Activated CD8-positive, alpha-beta T cell treated with anti-CD3 and anti-CD28 coated beads for 36 hours (primary cell): ENCODE data around the gene NRG3. TPM values are rescaled to one million over a fixed set of nuclear protein-coding genes. Genes with fewer than 3 reads are reported as not detected.

ENCODE experiments used
- ATAC-seq: fragments of 200-7000 bp; cut with Tn5 transposase; one replicate; pipeline ENCODE4 v1.10.0; 2021; ENCODE audit warnings: mild to moderate bottlenecking, moderate library complexity
- CTCF ChIA-PET: fragments of 350-600 bp; sonication (Branson Sonifier 250); formaldehyde crosslinking; loops from one replicate; lab custom pipeline; 2021; ENCODE audit warnings: antibody characterized with exemption; lab: Charles Lee
- POLR2A ChIA-PET: fragments of 350-600 bp; sonication (Branson Sonifier 250); formaldehyde crosslinking; loops from one replicate; lab custom pipeline; 2021; ENCODE audit warnings: antibody characterized with exemption; lab: Charles Lee
- DNase-seq: peaks from one replicate; pipeline ENCODE4 v3.0.0-alpha.2; 2020
- H3K27ac Mint-ChIP-seq: one replicate; pipeline ENCODE4 v1.8.0; 2021; ENCODE audit warnings: mild to moderate bottlenecking, mixed read lengths
- H3K27me3 Mint-ChIP-seq: one replicate; pipeline ENCODE4 v1.8.0; 2021; ENCODE audit warnings: mixed read lengths
- H3K36me3 Mint-ChIP-seq: one replicate; pipeline ENCODE4 v1.8.0; 2021; ENCODE audit warnings: low read depth, mixed read lengths
- H3K4me1 Mint-ChIP-seq: one replicate; pipeline ENCODE4 v1.8.0; 2021; ENCODE audit warnings: low read depth, mixed read lengths
- H3K4me3 Mint-ChIP-seq: one replicate; pipeline ENCODE4 v1.8.0; 2021; ENCODE audit warnings: mild to moderate bottlenecking, moderate library complexity, mixed read lengths
- H3K9me3 Mint-ChIP-seq: one replicate; pipeline ENCODE4 v1.8.0; 2021; ENCODE audit warnings: mixed read lengths
- intact Hi-C: fragments of 100-400 bp; cut with micrococcal nuclease; formaldehyde crosslinking; loops from one replicate; pipeline ENCODE4 v1.10.0; 2022
- total RNA-seq, 2 experiments: library from RNA; stranded (reverse); gene quantifications; one replicate each; pipeline ENCODE4 v1.2.3, GENCODE V29; 2021
- TF ChIP-seq, protein P1 (sequence below): fragments of 200-600 bp; IDR thresholded peaks from one replicate; pipeline ENCODE4 v1.8.0; 2022; ENCODE audit warnings: antibody characterized with exemption, mild to moderate bottlenecking

NRG3 gene
- total RNA-seq, 2 experiments from 2014 or later: not detected

DNA sequence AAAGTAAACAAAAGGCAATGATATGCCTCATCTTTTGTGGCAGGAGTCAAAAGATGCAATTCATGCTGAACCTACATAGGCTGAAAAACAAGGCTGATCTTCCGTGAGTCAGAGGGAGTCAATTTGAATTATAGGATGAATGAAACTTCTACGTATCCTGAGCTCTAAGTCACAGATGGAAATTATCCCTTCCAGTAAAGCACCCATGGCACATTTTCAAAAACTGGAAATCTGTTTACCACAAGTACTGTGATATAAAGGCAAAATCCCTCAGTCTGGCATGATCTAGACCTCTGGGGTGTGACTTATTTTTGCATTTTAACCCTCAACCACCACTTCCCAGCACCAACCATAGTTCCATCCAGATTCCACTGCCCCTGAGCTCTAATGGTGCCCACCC lies 69.6 kb downstream of the NRG3 start:
- CTCF ChIA-PET: no interaction called here
- no peaks in the 10 kb centered on the region for H3K36me3 Mint-ChIP-seq
- no peak for ATAC-seq

GRCh38 chr10:81949283-81949682 lies 74.3 kb downstream of the NRG3 start:
- intact Hi-C loops: no loop called here
- POLR2A ChIA-PET: no interaction called here

More for the DNA sequence above, 69.6 kb downstream of the NRG3 start:
- POLR2A ChIA-PET: no interaction called here
- Mint-ChIP-seq H3K4me3 (no peak overlapping the region), H3K9me3 (no peaks in the 10 kb centered on the region), H3K4me1 (no peaks in the 10 kb centered on the region), H3K27ac (no peak overlapping the region), H3K27me3 (no peaks in the 10 kb centered on the region)
- DNase-seq: no peak
- TF ChIP-seq, protein P1, sequence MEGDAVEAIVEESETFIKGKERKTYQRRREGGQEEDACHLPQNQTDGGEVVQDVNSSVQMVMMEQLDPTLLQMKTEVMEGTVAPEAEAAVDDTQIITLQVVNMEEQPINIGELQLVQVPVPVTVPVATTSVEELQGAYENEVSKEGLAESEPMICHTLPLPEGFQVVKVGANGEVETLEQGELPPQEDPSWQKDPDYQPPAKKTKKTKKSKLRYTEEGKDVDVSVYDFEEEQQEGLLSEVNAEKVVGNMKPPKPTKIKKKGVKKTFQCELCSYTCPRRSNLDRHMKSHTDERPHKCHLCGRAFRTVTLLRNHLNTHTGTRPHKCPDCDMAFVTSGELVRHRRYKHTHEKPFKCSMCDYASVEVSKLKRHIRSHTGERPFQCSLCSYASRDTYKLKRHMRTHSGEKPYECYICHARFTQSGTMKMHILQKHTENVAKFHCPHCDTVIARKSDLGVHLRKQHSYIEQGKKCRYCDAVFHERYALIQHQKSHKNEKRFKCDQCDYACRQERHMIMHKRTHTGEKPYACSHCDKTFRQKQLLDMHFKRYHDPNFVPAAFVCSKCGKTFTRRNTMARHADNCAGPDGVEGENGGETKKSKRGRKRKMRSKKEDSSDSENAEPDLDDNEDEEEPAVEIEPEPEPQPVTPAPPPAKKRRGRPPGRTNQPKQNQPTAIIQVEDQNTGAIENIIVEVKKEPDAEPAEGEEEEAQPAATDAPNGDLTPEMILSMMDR: no peak
- intact Hi-C loops: no loop called here

DNA sequence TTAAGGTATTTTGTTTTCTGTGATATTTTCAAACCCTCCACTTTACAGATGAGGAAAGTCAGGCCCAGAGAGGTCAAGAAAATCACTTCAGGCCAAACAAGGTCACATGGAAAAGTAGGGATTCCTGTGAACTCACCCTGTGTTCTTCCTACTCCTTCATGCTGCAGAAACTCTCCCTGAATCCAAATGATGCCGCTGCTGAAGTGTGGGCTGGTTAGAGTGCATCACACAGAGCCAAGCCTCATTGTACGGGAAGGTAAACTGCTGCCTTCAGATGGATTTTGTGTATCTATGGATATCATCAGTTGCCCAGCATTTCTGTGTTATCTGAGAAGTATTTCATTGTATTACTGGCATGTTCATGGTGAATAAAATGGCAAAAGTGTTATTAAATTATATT lies 75.4 kb downstream of the NRG3 start:
- ATAC-seq: no peak
- intact Hi-C loops: no loop called here
- Mint-ChIP-seq H3K27me3 (no peaks in the 10 kb centered on the region), H3K27ac (no peak overlapping the region), H3K4me3 (no peak overlapping the region), H3K9me3 (peaks cover 1% of the 10 kb centered on the region), H3K4me1 (no peaks in the 10 kb centered on the region), H3K36me3 (no peaks in the 10 kb centered on the region)
- ChIA-PET CTCF (no interaction called here), POLR2A (no interaction called here)
- DNase-seq: no peak
- TF ChIP-seq, protein P1: no peak

More at GRCh38 chr10:81949283-81949682, 74.3 kb downstream of the NRG3 start:
- H3K4me1 Mint-ChIP-seq: no peaks in the 10 kb centered on the region
- CTCF ChIA-PET: no interaction called here
- no peaks in the 10 kb centered on the region for H3K36me3 Mint-ChIP-seq
- DNase-seq (no peak), ATAC-seq (no peak)
- no peaks in the 10 kb centered on the region for H3K27me3 Mint-ChIP-seq
- peaks cover 1% of the 10 kb centered on the region for H3K9me3 Mint-ChIP-seq
- no peak overlapping the region for H3K27ac Mint-ChIP-seq
- no peak overlapping the region for H3K4me3 Mint-ChIP-seq
- TF ChIP-seq, protein P1: no peak

GRCh38 chr10:81953420-81953819 lies 78.4 kb downstream of the NRG3 start:
- TF ChIP-seq, protein P1: no peak
- CTCF ChIA-PET: no interaction called here
- Mint-ChIP-seq H3K27me3 (no peaks in the 10 kb centered on the region), H3K4me1 (no peaks in the 10 kb centered on the region), H3K4me3 (no peak overlapping the region), H3K9me3 (peaks cover 1% of the 10 kb centered on the region), H3K27ac (no peak overlapping the region), H3K36me3 (no peaks in the 10 kb centered on the region)
- intact Hi-C loops: no loop called here
- ATAC-seq: no peak
- DNase-seq: no peak
- POLR2A ChIA-PET: no interaction called here

- no peaks in the 10 kb centered on the region for H3K27me3 Mint-ChIP-seq
- no peak overlapping the region for H3K27ac Mint-ChIP-seq
- no peaks in the 10 kb centered on the region for H3K4me1 Mint-ChIP-seq
- intact Hi-C loops: no loop called here
- CTCF ChIA-PET: no interaction called here
- H3K9me3 Mint-ChIP-seq: no peaks in the 10 kb centered on the region
- TF ChIP-seq, protein P1: no peak
- no peak for ATAC-seq
- H3K36me3 Mint-ChIP-seq: no peaks in the 10 kb centered on the region
- DNase-seq: no peak
- POLR2A ChIA-PET: no interaction called here
- H3K4me3 Mint-ChIP-seq: no peak overlapping the region
Observed at GRCh38 chr10:81957976-81958375, 83.0 kb downstream of the NRG3 start.
